Activated T-cell treated with anti-CD3 and anti-CD28 coated beads, Interleukin-2, amount 50 U/mL, for 24 hours (primary cell): ENCODE results near the gene ELOVL2.

Experiments
- DNase-seq: peaks from one replicate; pipeline ENCODE4 v3.0.0-alpha.2; 2020
- H3K27ac Mint-ChIP-seq: 2 replicates; pipeline ENCODE4 v1.8.0; 2020; ENCODE audit warnings: mild to moderate bottlenecking, mixed read lengths
- H3K27me3 Mint-ChIP-seq: 2 replicates; pipeline ENCODE4 v1.8.0; 2020; ENCODE audit warnings: mixed read lengths
- H3K36me3 Mint-ChIP-seq: 2 replicates; pipeline ENCODE4 v1.8.0; 2020; ENCODE audit warnings: low read depth, mixed read lengths
- H3K4me1 Mint-ChIP-seq: 2 replicates; pipeline ENCODE4 v1.8.0; 2020; ENCODE audit warnings: low read depth, mixed read lengths
- H3K4me3 Mint-ChIP-seq: 2 replicates; pipeline ENCODE4 v1.8.0; 2020; ENCODE audit warnings: mild to moderate bottlenecking, moderate library complexity, mixed read lengths
- H3K9me3 Mint-ChIP-seq: 2 replicates; pipeline ENCODE4 v1.8.0; 2020; ENCODE audit warnings: mixed read lengths

ELOVL2 gene

GRCh38 chr6:11042750-11043377 lies 1.2 kb downstream of the ELOVL2 start:
- Mint-ChIP-seq H3K4me3 (peak overlapping the region; percentile 60), H3K27ac (no peak overlapping the region), H3K36me3 (no peaks in the 10 kb centered on the region), H3K9me3 (peaks cover 2% of the 10 kb centered on the region), H3K4me1 (peaks cover 13% of the 10 kb centered on the region), H3K27me3 (peaks cover 64% of the 10 kb centered on the region)
- DNase-seq = no peak

GRCh38 chr6:11042025-11042749 lies 1.9 kb downstream of the ELOVL2 start:
- H3K4me3 Mint-ChIP-seq = no peak overlapping the region

GRCh38 chr6:11040134-11040533 lies 4.0 kb downstream of the ELOVL2 start:
- Mint-ChIP-seq H3K27ac (no peak overlapping the region), H3K9me3 (peaks cover 2% of the 10 kb centered on the region), H3K36me3 (no peaks in the 10 kb centered on the region), H3K27me3 (peaks cover 66% of the 10 kb centered on the region), H3K4me1 (peaks cover 13% of the 10 kb centered on the region), H3K4me3 (no peak overlapping the region)
- no peak for DNase-seq

More at GRCh38 chr6:11042025-11042749, 1.9 kb downstream of the ELOVL2 start:
- DNase-seq = no peak
- H3K36me3 Mint-ChIP-seq = no peaks in the 10 kb centered on the region
- peaks cover 63% of the 10 kb centered on the region for H3K27me3 Mint-ChIP-seq
- no peak overlapping the region for H3K27ac Mint-ChIP-seq
- H3K9me3 Mint-ChIP-seq = peaks cover 2% of the 10 kb centered on the region
- H3K4me1 Mint-ChIP-seq = peaks cover 13% of the 10 kb centered on the region

- DNase-seq = no peak
- H3K9me3 Mint-ChIP-seq = no peaks in the 10 kb centered on the region
- H3K36me3 Mint-ChIP-seq = no peaks in the 10 kb centered on the region
- no peak overlapping the region for H3K4me3 Mint-ChIP-seq
- peaks cover 8% of the 10 kb centered on the region for H3K4me1 Mint-ChIP-seq
- peaks cover 64% of the 10 kb centered on the region for H3K27me3 Mint-ChIP-seq
- no peak overlapping the region for H3K27ac Mint-ChIP-seq
These were observed 5.1 kb downstream of the ELOVL2 start for GRCh38 chr6:11039040-11039439.

GRCh38 chr6:11036977-11037430 lies 7.1 kb downstream of the ELOVL2 start:
- no peaks in the 10 kb centered on the region for H3K9me3 Mint-ChIP-seq
- no peaks in the 10 kb centered on the region for H3K4me1 Mint-ChIP-seq
- no peak overlapping the region for H3K4me3 Mint-ChIP-seq
- DNase-seq = no peak
- peaks cover 65% of the 10 kb centered on the region for H3K27me3 Mint-ChIP-seq
- H3K36me3 Mint-ChIP-seq = no peaks in the 10 kb centered on the region
- no peak overlapping the region for H3K27ac Mint-ChIP-seq

- DNase-seq = no peak
- Mint-ChIP-seq H3K27me3 (peaks cover 66% of the 10 kb centered on the region), H3K27ac (no peak overlapping the region), H3K4me3 (no peak overlapping the region), H3K36me3 (no peaks in the 10 kb centered on the region), H3K9me3 (no peaks in the 10 kb centered on the region), H3K4me1 (no peaks in the 10 kb centered on the region)
These were observed 7.8 kb downstream of the ELOVL2 start for GRCh38 chr6:11036351-11036740.

GRCh38 chr6:11035616-11036350 lies 8.3 kb downstream of the ELOVL2 start:
- no peaks in the 10 kb centered on the region for H3K36me3 Mint-ChIP-seq
- H3K27me3 Mint-ChIP-seq = peaks cover 63% of the 10 kb centered on the region
- H3K9me3 Mint-ChIP-seq = no peaks in the 10 kb centered on the region

GRCh38 chr6:11033825-11034224 lies 10.3 kb downstream of the ELOVL2 start:
- Mint-ChIP-seq H3K4me3 (no peak overlapping the region), H3K27me3 (peaks cover 61% of the 10 kb centered on the region), H3K27ac (no peak overlapping the region), H3K36me3 (no peaks in the 10 kb centered on the region), H3K4me1 (no peaks in the 10 kb centered on the region), H3K9me3 (no peaks in the 10 kb centered on the region)
- DNase-seq = no peak

More at GRCh38 chr6:11035616-11036350, 8.3 kb downstream of the ELOVL2 start:
- Mint-ChIP-seq H3K4me1 (no peaks in the 10 kb centered on the region), H3K27ac (no peak overlapping the region), H3K4me3 (no peak overlapping the region)
- DNase-seq = no peak

GRCh38 chr6:11030904-11031303 lies 13.2 kb downstream of the ELOVL2 start:
- Mint-ChIP-seq H3K9me3 (no peaks in the 10 kb centered on the region), H3K4me1 (no peaks in the 10 kb centered on the region), H3K36me3 (no peaks in the 10 kb centered on the region), H3K27ac (no peak overlapping the region), H3K27me3 (peaks cover 67% of the 10 kb centered on the region), H3K4me3 (no peak overlapping the region)
- DNase-seq = no peak

GRCh38 chr6:11028959-11029358 lies 15.1 kb downstream of the ELOVL2 start:
- Mint-ChIP-seq H3K4me1 (no peaks in the 10 kb centered on the region), H3K9me3 (no peaks in the 10 kb centered on the region), H3K4me3 (no peak overlapping the region), H3K27ac (no peak overlapping the region), H3K36me3 (no peaks in the 10 kb centered on the region), H3K27me3 (peaks cover 62% of the 10 kb centered on the region)
- no peak for DNase-seq

GRCh38 chr6:11027565-11028110 lies 16.5 kb downstream of the ELOVL2 start:
- Mint-ChIP-seq H3K36me3 (no peaks in the 10 kb centered on the region), H3K9me3 (no peaks in the 10 kb centered on the region), H3K4me3 (no peak overlapping the region), H3K4me1 (no peaks in the 10 kb centered on the region), H3K27me3 (peaks cover 56% of the 10 kb centered on the region), H3K27ac (no peak overlapping the region)
- DNase-seq = no peak

GRCh38 chr6:11025921-11026635 lies 18.0 kb downstream of the ELOVL2 start:
- no peak for DNase-seq
- H3K4me1 Mint-ChIP-seq = no peaks in the 10 kb centered on the region
- no peaks in the 10 kb centered on the region for H3K36me3 Mint-ChIP-seq
- H3K9me3 Mint-ChIP-seq = no peaks in the 10 kb centered on the region
- H3K27me3 Mint-ChIP-seq = peaks cover 55% of the 10 kb centered on the region
- H3K27ac Mint-ChIP-seq = no peak overlapping the region
- no peak overlapping the region for H3K4me3 Mint-ChIP-seq

GRCh38 chr6:11025130-11025529 lies 19.0 kb downstream of the ELOVL2 start:
- Mint-ChIP-seq H3K27ac (no peak overlapping the region), H3K36me3 (no peaks in the 10 kb centered on the region), H3K27me3 (peaks cover 56% of the 10 kb centered on the region), H3K4me1 (no peaks in the 10 kb centered on the region), H3K4me3 (no peak overlapping the region), H3K9me3 (no peaks in the 10 kb centered on the region)
- DNase-seq = no peak

GRCh38 chr6:11023032-11023431 lies 21.1 kb downstream of the ELOVL2 start:
- Mint-ChIP-seq H3K4me1 (no peaks in the 10 kb centered on the region), H3K36me3 (no peaks in the 10 kb centered on the region), H3K9me3 (no peaks in the 10 kb centered on the region), H3K27ac (no peak overlapping the region), H3K27me3 (peaks cover 44% of the 10 kb centered on the region), H3K4me3 (no peak overlapping the region)
- no peak for DNase-seq
